ENCODE data around the gene PFAS. TPM values are rescaled to one million over a fixed set of nuclear protein-coding genes. Genes with fewer than 3 reads are reported as not detected.
"Not testable (repeated sequence)": the region's sequence is repeated elsewhere in the genome, so short reads cannot be mapped to it uniquely, and the experiment has no call there.

PFAS gene
- total RNA-seq, 4 donors from 2014 or later: 10.8 to 28.9 (median 16.0) TPM

DNA sequence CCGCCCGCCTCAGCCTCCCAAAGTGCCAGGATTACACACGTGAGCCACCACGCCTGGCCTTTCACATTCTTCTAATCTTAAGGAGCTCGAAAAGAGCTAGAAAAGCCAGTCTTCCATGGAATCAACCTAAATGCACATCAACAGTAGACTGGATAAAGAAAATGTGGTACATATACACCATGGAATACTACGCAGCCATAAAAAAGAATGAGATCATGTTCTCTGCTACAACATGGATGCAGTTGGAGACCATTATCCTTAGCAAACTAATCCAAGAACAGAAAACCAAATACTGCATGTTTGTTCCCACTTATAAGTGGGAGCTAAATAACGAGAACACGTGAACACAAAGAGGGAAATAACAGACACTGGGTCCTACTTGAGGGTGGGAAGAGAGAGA, 4.3 kb upstream of the PFAS start:
- WGBS, 2 donors (ENCODE audit: low coverage in 1 of 2): 93 to 97% methylated on average over 5 to 8 of the region's 8 CpGs
- H3K4me3 ChIP-seq: no peak overlapping the region
- TF ChIP-seq POLR2A (IDR thresholded peaks at IDR 0.05) (no peak), POLR2AphosphoS5 (IDR thresholded peaks at IDR 0.05) (no peak), EP300 (IDR thresholded peaks at IDR 0.05) (no peak)
- TF ChIP-seq, protein P1, sequence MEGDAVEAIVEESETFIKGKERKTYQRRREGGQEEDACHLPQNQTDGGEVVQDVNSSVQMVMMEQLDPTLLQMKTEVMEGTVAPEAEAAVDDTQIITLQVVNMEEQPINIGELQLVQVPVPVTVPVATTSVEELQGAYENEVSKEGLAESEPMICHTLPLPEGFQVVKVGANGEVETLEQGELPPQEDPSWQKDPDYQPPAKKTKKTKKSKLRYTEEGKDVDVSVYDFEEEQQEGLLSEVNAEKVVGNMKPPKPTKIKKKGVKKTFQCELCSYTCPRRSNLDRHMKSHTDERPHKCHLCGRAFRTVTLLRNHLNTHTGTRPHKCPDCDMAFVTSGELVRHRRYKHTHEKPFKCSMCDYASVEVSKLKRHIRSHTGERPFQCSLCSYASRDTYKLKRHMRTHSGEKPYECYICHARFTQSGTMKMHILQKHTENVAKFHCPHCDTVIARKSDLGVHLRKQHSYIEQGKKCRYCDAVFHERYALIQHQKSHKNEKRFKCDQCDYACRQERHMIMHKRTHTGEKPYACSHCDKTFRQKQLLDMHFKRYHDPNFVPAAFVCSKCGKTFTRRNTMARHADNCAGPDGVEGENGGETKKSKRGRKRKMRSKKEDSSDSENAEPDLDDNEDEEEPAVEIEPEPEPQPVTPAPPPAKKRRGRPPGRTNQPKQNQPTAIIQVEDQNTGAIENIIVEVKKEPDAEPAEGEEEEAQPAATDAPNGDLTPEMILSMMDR (IDR thresholded peaks at IDR 0.05): no peak
- no peak overlapping the region for H3K27ac ChIP-seq
- no peaks in the 10 kb centered on the region for H3K27me3 ChIP-seq
- H3K9me3 ChIP-seq: no peaks in the 10 kb centered on the region
- H3K4me1 ChIP-seq: peaks cover 0 to 31% (median 9%) of the 10 kb centered on the region in 3 donors
- ATAC-seq: no peak
- peaks cover 0 to 44% of the 10 kb centered on the region in 2 donors for H3K36me3 ChIP-seq

DNA sequence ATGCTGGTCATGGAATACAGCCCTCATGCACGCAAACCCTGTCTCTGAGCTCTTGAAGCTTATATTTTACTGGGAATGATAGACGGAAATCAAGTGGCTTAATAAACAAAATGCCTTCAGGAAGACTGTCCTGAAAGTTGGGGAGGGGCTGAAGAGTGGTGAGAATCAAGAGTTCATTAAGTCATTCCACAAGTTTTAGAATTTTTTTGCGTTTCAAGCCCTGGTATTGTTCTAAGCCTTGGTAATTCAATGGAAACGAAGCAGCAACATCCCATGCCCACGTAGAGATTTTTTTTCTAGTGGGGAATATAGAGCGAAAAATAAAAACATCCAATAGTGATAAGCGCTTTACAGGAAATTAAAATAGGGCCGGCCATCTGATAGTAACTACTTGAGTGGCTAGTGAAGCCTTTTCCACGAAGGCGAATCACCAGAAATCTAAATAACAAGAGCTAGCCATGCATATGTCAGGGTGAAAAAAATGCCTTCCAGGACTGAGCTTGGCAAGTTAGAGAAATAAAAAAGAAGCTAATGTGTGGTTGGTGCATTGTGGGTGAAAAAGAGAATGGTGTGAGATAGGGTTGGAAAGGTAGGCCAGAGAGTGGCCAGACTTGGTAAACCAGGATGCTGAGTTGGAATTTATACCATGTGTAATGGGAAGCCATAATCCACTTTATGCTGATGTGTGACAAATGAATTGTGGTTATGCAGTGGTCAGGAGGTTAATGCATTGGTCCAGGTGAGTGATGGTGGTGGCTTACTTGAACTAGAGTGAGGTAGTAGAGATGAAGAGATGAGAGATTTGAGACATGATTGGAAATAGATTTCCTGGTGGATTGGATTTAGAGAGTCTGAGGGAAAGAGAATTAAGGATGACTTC, 772 bp downstream of the PFAS start:
- peak overlapping the region; percentile 86 to 99 (median 98) for H3K27ac ChIP-seq
- H3K4me1 ChIP-seq: peaks cover 0 to 37% (median 11%) of the 10 kb centered on the region in 3 donors
- no peaks in the 10 kb centered on the region for H3K9me3 ChIP-seq
- ATAC-seq: no peak
- H3K4me3 ChIP-seq: peak overlapping the region; percentile 62 to 95
- peaks cover 0 to 20% of the 10 kb centered on the region in 2 donors for H3K36me3 ChIP-seq
- TF ChIP-seq POLR2AphosphoS5 (IDR thresholded peaks at IDR 0.05) (no peak), EP300 (IDR thresholded peaks at IDR 0.05) (no peak), POLR2A (IDR thresholded peaks at IDR 0.05) (no peak)
- TF ChIP-seq, protein P1 (IDR thresholded peaks at IDR 0.05): no peak
- WGBS, 2 donors (ENCODE audit: low coverage in 1 of 2): 12 to 33% methylated on average over 7 to 10 of the region's 10 CpGs
- H3K27me3 ChIP-seq: no peaks in the 10 kb centered on the region

DNA sequence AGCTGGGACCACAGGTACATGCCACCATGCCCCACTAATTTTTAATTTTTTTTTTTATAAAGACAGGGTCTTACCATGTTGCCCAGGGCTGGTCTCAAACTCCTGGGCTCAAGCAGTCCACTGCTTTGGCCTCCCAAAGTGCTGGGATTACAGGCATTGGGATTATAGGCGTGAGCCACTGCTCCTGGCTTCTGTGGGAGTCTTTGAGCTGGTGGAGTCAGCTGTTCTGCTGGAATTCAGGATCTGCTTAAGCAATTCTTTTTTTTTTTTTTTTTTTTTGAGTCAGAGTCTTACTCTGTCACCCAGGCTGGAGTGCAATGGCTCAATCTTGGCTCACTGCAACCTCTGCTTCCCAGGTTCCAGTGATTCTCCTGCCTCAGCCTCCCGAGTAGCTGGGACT, 2.3 kb downstream of the PFAS start:
- H3K9me3 ChIP-seq, H3K27ac ChIP-seq, ATAC-seq, H3K4me3 ChIP-seq, H3K27me3 ChIP-seq: not testable (repeated sequence)
- 71 to 74% methylated on average over 1 to 2 of the region's 2 CpGs for WGBS, 2 donors (ENCODE audit: low coverage in 1 of 2)
- H3K4me1 ChIP-seq: peaks cover 0 to 27% (median 11%) of the 10 kb centered on the region in 3 donors
- peaks cover 0 to 28% of the 10 kb centered on the region in 2 donors for H3K36me3 ChIP-seq

DNA sequence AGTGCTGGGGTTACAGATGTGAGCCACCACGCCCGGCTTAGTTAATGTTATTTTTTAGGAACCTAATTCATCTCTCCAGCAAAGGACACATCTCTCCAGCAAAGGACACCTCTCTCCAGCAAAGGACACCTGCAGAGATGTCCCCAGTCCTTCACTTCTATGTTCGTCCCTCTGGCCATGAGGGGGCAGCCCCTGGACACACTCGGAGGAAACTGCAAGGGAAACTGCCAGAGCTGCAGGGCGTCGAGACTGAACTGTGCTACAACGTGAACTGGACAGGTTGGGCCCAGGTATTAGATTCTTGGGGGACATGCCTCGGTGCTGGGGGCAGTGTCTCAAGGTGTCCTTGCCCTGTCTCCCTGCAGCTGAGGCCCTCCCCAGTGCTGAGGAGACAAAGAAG, 4.7 kb downstream of the PFAS start:
- H3K36me3 ChIP-seq: peaks cover 0 to 52% of the 10 kb centered on the region in 2 donors
- ATAC-seq: no peak
- H3K4me1 ChIP-seq: peaks cover 0 to 13% (median 4%) of the 10 kb centered on the region in 3 donors
- H3K27ac ChIP-seq: no peak overlapping the region
- H3K9me3 ChIP-seq: no peaks in the 10 kb centered on the region
- TF ChIP-seq POLR2AphosphoS5 (IDR thresholded peaks at IDR 0.05): no peak
- TF ChIP-seq, protein P1 (IDR thresholded peaks at IDR 0.05): peak in 1 of 4 experiments; percentile 8
- no peak overlapping the region for H3K4me3 ChIP-seq
- no peaks in the 10 kb centered on the region for H3K27me3 ChIP-seq
- WGBS, 2 donors (ENCODE audit: low coverage in 1 of 2): 82 to 86% methylated on average over 2 to 4 of the region's 8 CpGs

DNA sequence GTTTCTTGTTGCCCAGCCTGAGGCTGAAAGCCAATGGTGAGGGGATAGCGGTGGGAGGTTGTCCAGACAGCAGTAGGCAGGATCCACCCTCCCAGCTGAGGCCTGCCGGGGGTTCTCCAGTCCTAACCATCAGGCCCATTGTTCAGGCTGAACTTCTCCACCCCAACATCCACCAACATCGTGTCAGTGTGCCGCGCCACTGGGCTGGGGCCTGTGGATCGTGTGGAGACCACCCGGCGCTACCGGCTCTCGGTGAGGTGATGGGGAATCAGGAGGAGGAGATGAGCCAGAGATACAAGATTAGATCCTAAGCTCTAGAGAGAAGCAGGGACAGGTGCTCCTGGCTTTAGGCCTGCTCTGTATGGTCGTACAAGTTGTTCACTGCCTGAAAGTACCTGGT, 5.8 kb downstream of the PFAS start:
- H3K27ac ChIP-seq: no peak overlapping the region
- no peaks in the 10 kb centered on the region for H3K9me3 ChIP-seq
- peaks cover 0 to 6% (median under 1%) of the 10 kb centered on the region in 3 donors for H3K4me1 ChIP-seq
- H3K4me3 ChIP-seq: no peak overlapping the region
- H3K27me3 ChIP-seq: no peaks in the 10 kb centered on the region
- TF ChIP-seq, protein P1 (IDR thresholded peaks at IDR 0.05): no peak
- no peak for TF ChIP-seq POLR2A (IDR thresholded peaks at IDR 0.05)
- TF ChIP-seq POLR2AphosphoS5 (IDR thresholded peaks at IDR 0.05): no peak
- TF ChIP-seq EP300 (IDR thresholded peaks at IDR 0.05): no peak
- ATAC-seq: no peak
- peaks cover 0 to 63% of the 10 kb centered on the region in 2 donors for H3K36me3 ChIP-seq
- WGBS, 2 donors (ENCODE audit: low coverage in 1 of 2): 86% methylated on average over 1 of the region's 11 CpGs; no CpG with 5 or more reads in 1 of the 2 donors

Measured in gastroesophageal sphincter (tissue), 4 donors.